Gastroesophageal sphincter (tissue), 4 donors: ENCODE results near the gene SOX5. TPM values are rescaled to one million over a fixed set of nuclear protein-coding genes. Genes with fewer than 3 reads are reported as not detected.

Source experiments
- ATAC-seq: fragments of 150-250 bp; one replicate; pipeline ENCODE4 v1.9.1; 2016; ENCODE audit warnings: mild to moderate bottlenecking, moderate library complexity
- H3K27ac ChIP-seq, 4 donors: fragments of 200-600 bp; sonication (generic) in 3 of 4; 1 replicate in 3 of 4; 2 replicates in 1 of 4; pipeline ENCODE4 v1.5.1; 2016 to 2019
- H3K27me3 ChIP-seq: fragments of 200-600 bp; sonication (generic); one replicate; pipeline ENCODE4 v1.5.1; 2019
- H3K36me3 ChIP-seq, 2 donors: fragments of 200-600 bp; sonication (generic); one replicate each; pipeline ENCODE4 v1.5.1; 2019; ENCODE audit warnings: control low read depth in 1 of 2
- H3K4me1 ChIP-seq, 3 donors: fragments of 200-600 bp; sonication (generic); 1 replicate in 2 of 3; 2 replicates in 1 of 3; pipeline ENCODE4 v1.5.1; 2016 to 2019; ENCODE audit warnings: control low read depth in 2 of 3
- H3K4me3 ChIP-seq, 2 donors: fragments of 200-600 bp; sonication (generic); one replicate each; pipeline ENCODE4 v1.5.1; 2019; ENCODE audit warnings: mild to moderate bottlenecking in 1 of 2, moderate library complexity in 1 of 2
- H3K9me3 ChIP-seq, 3 donors: fragments of 200-600 bp; sonication (generic); one replicate each; pipeline ENCODE4 v1.5.1; 2017 to 2019; ENCODE audit warnings: control low read depth in 2 of 3
- CTCF ChIP-seq, 4 experiments: fragments of 200-600 bp in 2 of 4; fragments of 450-650 bp in 2 of 4; sonication (generic) in 1 of 4; IDR thresholded peaks; one replicate each; pipeline ENCODE4 v1.5.1; 2017 to 2019; ENCODE audit warnings: antibody characterized with exemption in 4 of 4, mild to moderate bottlenecking in 2 of 4, moderate library complexity in 2 of 4
- EP300 ChIP-seq: sonication (generic); formaldehyde crosslinking; IDR thresholded peaks from one replicate; pipeline ENCODE4 v1.6.1; 2017; ENCODE audit warnings: antibody characterized with exemption, mild to moderate bottlenecking
- POLR2A ChIP-seq, 2 donors: fragments of 450-650 bp; IDR thresholded peaks; one replicate each; pipeline ENCODE4 v1.6.1; 2017; ENCODE audit warnings: antibody characterized with exemption in 2 of 2, mild to moderate bottlenecking in 2 of 2, moderate library complexity in 1 of 2
- POLR2AphosphoS5 ChIP-seq: sonication (generic); formaldehyde crosslinking; IDR thresholded peaks from one replicate; pipeline ENCODE4 v1.6.1; 2017; ENCODE audit warnings: antibody characterized with exemption
- WGBS, 2 donors: methylation state at CpG; one replicate each; pipeline ENCODE4 v1.1.5; 2018; ENCODE audit warnings: low coverage in 1 of 2; 5-methylcytosine and 5-hydroxymethylcytosine counted together
- total RNA-seq, 4 donors: library from RNA; depleted of rRNA; stranded (reverse); fragments of >200 nt; gene quantifications; one replicate each; pipeline ENCODE4 v1.1.0, GENCODE V29; 2016

SOX5 gene
- total RNA-seq, 4 donors from 2014 or later = 4.9 to 69.9 (median 18.1) TPM

- Histone ChIP-seq H3K27me3 (no peaks in the 10 kb centered on the region), H3K4me1 (no peaks in the 10 kb centered on the region), H3K4me3 (no peak overlapping the region), H3K36me3 (no peaks in the 10 kb centered on the region), H3K27ac (no peak overlapping the region), H3K9me3 (no peaks in the 10 kb centered on the region)
- ATAC-seq = no peak
- no peak for TF ChIP-seq EP300
- no peak for TF ChIP-seq POLR2A (IDR thresholded peaks at IDR 0.05)
- no peak for TF ChIP-seq POLR2AphosphoS5
- no peak for TF ChIP-seq CTCF (IDR thresholded peaks at IDR 0.05)
Measured at GRCh38 chr12:23681237-23681636, 268.2 kb downstream of the SOX5 start.

- Histone ChIP-seq H3K4me1 (peaks cover 0 to 6% (median 0%) of the 10 kb centered on the region in 3 donors), H3K36me3 (no peaks in the 10 kb centered on the region), H3K27ac (no peak overlapping the region), H3K27me3 (no peaks in the 10 kb centered on the region), H3K4me3 (no peak overlapping the region), H3K9me3 (no peaks in the 10 kb centered on the region)
- ATAC-seq = no peak
- 74 to 100% methylated on average over 1 to 6 of the region's 7 CpGs for WGBS, 2 donors
- no peak for TF ChIP-seq EP300
- TF ChIP-seq CTCF (IDR thresholded peaks at IDR 0.05) = no peak
- TF ChIP-seq POLR2A (IDR thresholded peaks at IDR 0.05) = no peak
- no peak for TF ChIP-seq POLR2AphosphoS5
Measured at GRCh38 chr12:23674064-23674463, 275.4 kb downstream of the SOX5 start.

GRCh38 chr12:23671881-23672280 lies 277.6 kb downstream of the SOX5 start:
- H3K9me3 ChIP-seq = no peaks in the 10 kb centered on the region
- TF ChIP-seq POLR2AphosphoS5 = no peak
- 62 to 63% methylated on average over 1 to 3 of the region's 3 CpGs for WGBS, 2 donors
- H3K27me3 ChIP-seq = no peaks in the 10 kb centered on the region
- H3K36me3 ChIP-seq = no peaks in the 10 kb centered on the region
- peaks cover 0 to 6% (median 0%) of the 10 kb centered on the region in 3 donors for H3K4me1 ChIP-seq
- H3K27ac ChIP-seq = no peak overlapping the region
- ATAC-seq = no peak
- H3K4me3 ChIP-seq = no peak overlapping the region

GRCh38 chr12:23670684-23671083 lies 278.8 kb downstream of the SOX5 start:
- Histone ChIP-seq H3K27ac (no peak overlapping the region), H3K4me3 (no peak overlapping the region)

GRCh38 chr12:23669691-23670090 lies 279.8 kb downstream of the SOX5 start:
- peaks cover 0 to 6% (median 0%) of the 10 kb centered on the region in 3 donors for H3K4me1 ChIP-seq
- no peak overlapping the region for H3K27ac ChIP-seq
- H3K9me3 ChIP-seq = no peaks in the 10 kb centered on the region
- TF ChIP-seq POLR2A (IDR thresholded peaks at IDR 0.05) (no peak), POLR2AphosphoS5 (no peak), CTCF (IDR thresholded peaks at IDR 0.05) (no peak), EP300 (no peak)
- no peaks in the 10 kb centered on the region for H3K36me3 ChIP-seq
- WGBS, 2 donors = 83 to 88% methylated on average over 6 of the region's 6 CpGs
- no peak overlapping the region for H3K4me3 ChIP-seq
- no peak for ATAC-seq
- H3K27me3 ChIP-seq = no peaks in the 10 kb centered on the region

More at GRCh38 chr12:23670684-23671083, 278.8 kb downstream of the SOX5 start:
- Histone ChIP-seq H3K9me3 (no peaks in the 10 kb centered on the region), H3K27me3 (no peaks in the 10 kb centered on the region), H3K36me3 (no peaks in the 10 kb centered on the region), H3K4me1 (peaks cover 0 to 6% (median 0%) of the 10 kb centered on the region in 3 donors)
- ATAC-seq = no peak
- TF ChIP-seq CTCF (IDR thresholded peaks at IDR 0.05) = no peak
- no peak for TF ChIP-seq EP300
- no peak for TF ChIP-seq POLR2AphosphoS5
- no peak for TF ChIP-seq POLR2A (IDR thresholded peaks at IDR 0.05)
- WGBS, 2 donors = 77 to 100% methylated on average over 2 of the region's 2 CpGs
